Osteoblast (primary cell): ENCODE data around the gene TNRC18. TPM values are rescaled to one million over a fixed set of nuclear protein-coding genes. Genes with fewer than 3 reads are reported as not detected.

Experiments
- DNase-seq: peaks from one replicate; pipeline ENCODE4 v3.0.0; 2011; ENCODE audit warnings: low spot score, mixed read lengths; ENCODE audit not compliant: insufficient read length; ENCODE audit errors: missing footprints
- H2AFZ ChIP-seq: 2 replicates; pipeline ENCODE4 v1.6.0; 2011; ENCODE audit warnings: mild to moderate bottlenecking, low read length
- H3K27ac ChIP-seq: 2 replicates; pipeline ENCODE4 v1.5.1; 2011; ENCODE audit warnings: mild to moderate bottlenecking, low read depth, low read length, moderate library complexity
- H3K27me3 ChIP-seq: 2 replicates; pipeline ENCODE4 v1.6.0; 2012; ENCODE audit warnings: mild to moderate bottlenecking, control low read depth, inconsistent platforms, low read length, moderate library complexity; ENCODE audit not compliant: insufficient read depth
- H3K36me3 ChIP-seq: 2 replicates; pipeline ENCODE4 v1.5.1; 2011; ENCODE audit warnings: mild to moderate bottlenecking, low read length, control low read depth, moderate library complexity; ENCODE audit not compliant: insufficient read depth
- H3K4me1 ChIP-seq: 2 replicates; pipeline ENCODE4 v1.5.1; 2011; ENCODE audit warnings: mild to moderate bottlenecking, low read length, control low read depth, moderate library complexity; ENCODE audit not compliant: insufficient read depth
- H3K4me2 ChIP-seq: 2 replicates; pipeline ENCODE4 v1.6.0; 2011; ENCODE audit warnings: mild to moderate bottlenecking, low read length; ENCODE audit not compliant: insufficient read depth
- H3K4me3 ChIP-seq: fragments of 200-600 bp; sonication (generic); 3 replicates; pipeline ENCODE4 v1.5.1; 2012; ENCODE audit warnings: mild to moderate bottlenecking, low read length, inconsistent platforms; ENCODE audit not compliant: insufficient read depth
- H3K79me2 ChIP-seq: 2 replicates; pipeline ENCODE4 v1.6.0; 2012; ENCODE audit warnings: mild to moderate bottlenecking, low read length, control low read depth, inconsistent platforms; ENCODE audit not compliant: insufficient read depth
- H3K9me3 ChIP-seq: 2 replicates; pipeline ENCODE4 v1.5.1; 2011; ENCODE audit warnings: low read depth, low read length, control low read depth
- H4K20me1 ChIP-seq: 2 replicates; pipeline ENCODE4 v1.6.0; 2012; ENCODE audit warnings: mild to moderate bottlenecking, low read length, control low read depth; ENCODE audit not compliant: insufficient read depth
- total RNA-seq: library from RNA; depleted of rRNA; stranded (reverse); fragments of >200 nt; gene quantifications from 2 replicates; pipeline ENCODE4 v1.2.3, GENCODE V29; 2012
- TF ChIP-seq, protein P1 (sequence below): IDR thresholded peaks from 2 replicates; pipeline ENCODE4 v1.5.1; 2011; ENCODE audit warnings: mild to moderate bottlenecking, low read depth, low read length, moderate library complexity; ENCODE audit errors: extremely low read depth

TNRC18 gene
- total RNA-seq, 1 donor = 83.6 TPM

- Histone ChIP-seq H3K36me3 (peaks cover 9% of the 10 kb centered on the region), H3K27me3 (no peaks in the 10 kb centered on the region), H3K4me2 (no peak overlapping the region), H3K4me3 (no peak overlapping the region), H3K27ac (no peak overlapping the region), H4K20me1 (peaks cover 17% of the 10 kb centered on the region), H2AFZ (no peak overlapping the region), H3K4me1 (no peaks in the 10 kb centered on the region), H3K79me2 (peaks cover 12% of the 10 kb centered on the region), H3K9me3 (peaks cover 6% of the 10 kb centered on the region)
- peak; percentile 72 for DNase-seq
- TF ChIP-seq, protein P1, sequence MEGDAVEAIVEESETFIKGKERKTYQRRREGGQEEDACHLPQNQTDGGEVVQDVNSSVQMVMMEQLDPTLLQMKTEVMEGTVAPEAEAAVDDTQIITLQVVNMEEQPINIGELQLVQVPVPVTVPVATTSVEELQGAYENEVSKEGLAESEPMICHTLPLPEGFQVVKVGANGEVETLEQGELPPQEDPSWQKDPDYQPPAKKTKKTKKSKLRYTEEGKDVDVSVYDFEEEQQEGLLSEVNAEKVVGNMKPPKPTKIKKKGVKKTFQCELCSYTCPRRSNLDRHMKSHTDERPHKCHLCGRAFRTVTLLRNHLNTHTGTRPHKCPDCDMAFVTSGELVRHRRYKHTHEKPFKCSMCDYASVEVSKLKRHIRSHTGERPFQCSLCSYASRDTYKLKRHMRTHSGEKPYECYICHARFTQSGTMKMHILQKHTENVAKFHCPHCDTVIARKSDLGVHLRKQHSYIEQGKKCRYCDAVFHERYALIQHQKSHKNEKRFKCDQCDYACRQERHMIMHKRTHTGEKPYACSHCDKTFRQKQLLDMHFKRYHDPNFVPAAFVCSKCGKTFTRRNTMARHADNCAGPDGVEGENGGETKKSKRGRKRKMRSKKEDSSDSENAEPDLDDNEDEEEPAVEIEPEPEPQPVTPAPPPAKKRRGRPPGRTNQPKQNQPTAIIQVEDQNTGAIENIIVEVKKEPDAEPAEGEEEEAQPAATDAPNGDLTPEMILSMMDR = no peak
These were observed 16.2 kb upstream of the TNRC18 start for GRCh38 chr7:5439572-5440496.

GRCh38 chr7:5439209-5439571 is 15.6 kb upstream of the TNRC18 start:
- Histone ChIP-seq H3K4me3 (no peak overlapping the region), H3K4me1 (no peaks in the 10 kb centered on the region), H3K4me2 (no peak overlapping the region), H3K79me2 (peaks cover 19% of the 10 kb centered on the region), H3K27ac (no peak overlapping the region), H2AFZ (no peak overlapping the region), H4K20me1 (peaks cover 17% of the 10 kb centered on the region), H3K9me3 (peaks cover 6% of the 10 kb centered on the region), H3K27me3 (no peaks in the 10 kb centered on the region), H3K36me3 (peaks cover 9% of the 10 kb centered on the region)
- TF ChIP-seq, protein P1 = no peak
- peak; percentile 62 for DNase-seq

GRCh38 chr7:5437987-5438386 is 14.4 kb upstream of the TNRC18 start:
- no peak overlapping the region for H3K27ac ChIP-seq
- TF ChIP-seq, protein P1 = no peak
- no peak overlapping the region for H3K4me3 ChIP-seq
- no peak overlapping the region for H3K4me2 ChIP-seq
- peak; percentile 51 for DNase-seq
- H2AFZ ChIP-seq = no peak overlapping the region
- H3K36me3 ChIP-seq = peaks cover 13% of the 10 kb centered on the region
- H3K79me2 ChIP-seq = peaks cover 24% of the 10 kb centered on the region
- no peaks in the 10 kb centered on the region for H3K4me1 ChIP-seq
- H3K9me3 ChIP-seq = peaks cover 6% of the 10 kb centered on the region
- H4K20me1 ChIP-seq = peaks cover 17% of the 10 kb centered on the region
- H3K27me3 ChIP-seq = no peaks in the 10 kb centered on the region

DNA sequence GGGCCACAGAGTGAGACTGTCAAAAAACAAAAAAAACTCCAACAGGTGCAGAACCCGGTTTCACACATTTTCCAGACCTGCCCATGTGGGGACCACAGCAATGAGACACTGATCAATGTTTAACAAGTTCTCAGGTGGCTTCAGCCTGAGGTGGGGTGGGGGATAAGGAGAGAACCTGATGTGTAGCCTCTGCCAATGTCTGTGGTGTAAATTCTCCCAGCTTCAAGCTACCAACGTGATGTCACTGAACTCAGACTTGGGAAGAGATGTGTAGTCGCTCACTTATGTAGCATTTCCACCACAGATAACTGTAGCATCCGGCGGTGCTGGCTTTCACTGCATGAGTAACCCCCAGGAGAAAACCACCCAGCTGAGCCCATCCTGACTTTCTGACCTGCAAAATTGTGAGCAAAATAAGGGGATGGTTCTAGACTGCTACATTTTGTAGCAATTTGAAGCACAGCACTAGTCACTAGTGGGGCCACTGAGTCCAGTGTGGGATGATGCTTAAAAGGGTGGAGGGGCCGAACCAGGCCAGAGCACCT is 13.8 kb upstream of the TNRC18 start:
- H4K20me1 ChIP-seq = peaks cover 17% of the 10 kb centered on the region
- no peak overlapping the region for H3K27ac ChIP-seq
- no peak overlapping the region for H3K4me2 ChIP-seq
- peaks cover 6% of the 10 kb centered on the region for H3K9me3 ChIP-seq
- H3K4me3 ChIP-seq = no peak overlapping the region
- peaks cover 30% of the 10 kb centered on the region for H3K79me2 ChIP-seq
- H3K27me3 ChIP-seq = no peaks in the 10 kb centered on the region
- TF ChIP-seq, protein P1 = no peak
- no peaks in the 10 kb centered on the region for H3K4me1 ChIP-seq
- peaks cover 16% of the 10 kb centered on the region for H3K36me3 ChIP-seq
- H2AFZ ChIP-seq = no peak overlapping the region
- peak; percentile 54 for DNase-seq
